Activated CD4-positive, alpha-beta T cell treated with anti-CD3 and anti-CD28 coated beads for 48 hours (primary cell): ENCODE data around the gene XRCC5.
"Not testable (repeated sequence)": the region's sequence is repeated elsewhere in the genome, so short reads cannot be mapped to it uniquely, and the experiment has no call there.

Source experiments
- DNase-seq: peaks from one replicate; pipeline ENCODE4 v3.0.0-alpha.2; 2020

Gene XRCC5

GRCh38 chr2:216206041-216206703 lies 97.0 kb downstream of the XRCC5 start:
- no peak for DNase-seq

GRCh38 chr2:216206821-216207220 lies 97.7 kb downstream of the XRCC5 start:
- DNase-seq = peak; percentile 36

GRCh38 chr2:216208661-216209060 lies 99.5 kb downstream of the XRCC5 start:
- DNase-seq = not testable (repeated sequence)

- no peak for DNase-seq
These were observed 101.8 kb downstream of the XRCC5 start for GRCh38 chr2:216210701-216211540.

- DNase-seq = no peak
These were observed 102.5 kb downstream of the XRCC5 start for GRCh38 chr2:216211614-216212145.

GRCh38 chr2:216214768-216215167 lies 105.6 kb downstream of the XRCC5 start:
- DNase-seq = no peak

GRCh38 chr2:216215658-216216390 lies 106.7 kb downstream of the XRCC5 start:
- DNase-seq = no peak

- peak; percentile 34 for DNase-seq
These were observed 108.1 kb downstream of the XRCC5 start for GRCh38 chr2:216216951-216217903.

GRCh38 chr2:216217904-216218260 lies 108.7 kb downstream of the XRCC5 start:
- DNase-seq = no peak

- no peak for DNase-seq
These were observed 110.7 kb downstream of the XRCC5 start for GRCh38 chr2:216219861-216220260.

- no peak for DNase-seq
These were observed 111.8 kb downstream of the XRCC5 start for GRCh38 chr2:216220976-216221375.

- DNase-seq = no peak
These were observed 112.7 kb downstream of the XRCC5 start for GRCh38 chr2:216221811-216222210.

GRCh38 chr2:216222650-216223352 lies 113.7 kb downstream of the XRCC5 start:
- DNase-seq = peak; percentile 31

- DNase-seq = no peak
These were observed 115.2 kb downstream of the XRCC5 start for GRCh38 chr2:216224388-216224787.

- DNase-seq = no peak
These were observed 120.2 kb downstream of the XRCC5 start for GRCh38 chr2:216229277-216229914.

GRCh38 chr2:216231867-216232266 lies 122.7 kb downstream of the XRCC5 start:
- DNase-seq = no peak

- no peak for DNase-seq
These were observed 123.6 kb downstream of the XRCC5 start for GRCh38 chr2:216232721-216233120.

GRCh38 chr2:216233281-216233995 lies 124.3 kb downstream of the XRCC5 start:
- DNase-seq = no peak

- no peak for DNase-seq
These were observed 125.0 kb downstream of the XRCC5 start for GRCh38 chr2:216234106-216234505.

GRCh38 chr2:216235462-216235861 lies 126.3 kb downstream of the XRCC5 start:
- no peak for DNase-seq
